ENCODE results near the gene C1QTNF5. TPM values are rescaled to one million over a fixed set of nuclear protein-coding genes. Genes with fewer than 3 reads are reported as not detected.

Gene C1QTNF5
- total RNA-seq, 2 experiments from 2014 or later, result not detected

DNA sequence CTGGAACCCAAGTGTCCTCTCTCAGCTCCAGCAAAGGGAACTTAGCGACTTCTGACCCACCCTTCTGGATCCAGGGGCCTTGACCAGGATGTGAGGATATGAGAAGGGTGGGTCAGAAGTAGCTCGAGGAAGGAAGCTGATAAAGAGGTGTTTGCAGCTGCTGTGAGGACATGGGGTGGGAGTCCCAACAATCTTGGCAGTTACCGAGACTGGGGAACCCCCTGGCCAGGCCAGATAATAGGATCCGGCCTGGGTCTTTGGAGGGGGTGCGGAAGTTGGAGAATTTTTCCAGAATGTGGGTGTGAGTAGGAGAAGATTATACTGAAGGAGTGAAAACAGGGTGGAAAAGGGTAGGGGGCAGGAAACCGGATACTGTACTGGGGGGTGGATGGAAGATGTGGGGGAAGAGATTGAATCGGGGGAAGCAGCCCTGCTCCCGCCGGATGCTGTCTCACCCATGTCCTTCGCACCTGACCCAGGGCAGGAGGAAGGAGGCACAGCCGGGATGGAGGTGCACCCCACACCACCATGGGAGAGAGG lies 20.9 kb downstream of the C1QTNF5 start:
- no peaks in the 10 kb centered on the region for H3K79me2 ChIP-seq (ENCODE audit: insufficient read depth, low read depth, low read length)
- POLR2A ChIA-PET, result no interaction called here
- BruUV-seq (replicated peaks), result no TSS peak
- peak overlapping the region; percentile 31; the same call in 1 of the 2 replicates for H3K4me2 ChIP-seq (ENCODE audit: low read length)
- no peaks in the 10 kb centered on the region for H3K36me3 ChIP-seq (ENCODE audit: insufficient read depth, low read length)
- H2AFZ ChIP-seq (ENCODE audit: low read length), result no peak overlapping the region
- no peaks in the 10 kb centered on the region for H3K9me3 ChIP-seq (ENCODE audit: low read length)
- DNase-seq (ENCODE audit: low spot score), result no peak
- H3K4me1 ChIP-seq (ENCODE audit: insufficient read depth, low read length, poor library complexity, severe bottlenecking), result peaks cover 57% of the 10 kb centered on the region
- no peak overlapping the region for H3K27ac ChIP-seq (ENCODE audit: low read depth, low read length, poor library complexity, severe bottlenecking)
- CTCF ChIA-PET (ENCODE audit: unreplicated experiment), result no interaction called here
- TF ChIP-seq, protein P1, sequence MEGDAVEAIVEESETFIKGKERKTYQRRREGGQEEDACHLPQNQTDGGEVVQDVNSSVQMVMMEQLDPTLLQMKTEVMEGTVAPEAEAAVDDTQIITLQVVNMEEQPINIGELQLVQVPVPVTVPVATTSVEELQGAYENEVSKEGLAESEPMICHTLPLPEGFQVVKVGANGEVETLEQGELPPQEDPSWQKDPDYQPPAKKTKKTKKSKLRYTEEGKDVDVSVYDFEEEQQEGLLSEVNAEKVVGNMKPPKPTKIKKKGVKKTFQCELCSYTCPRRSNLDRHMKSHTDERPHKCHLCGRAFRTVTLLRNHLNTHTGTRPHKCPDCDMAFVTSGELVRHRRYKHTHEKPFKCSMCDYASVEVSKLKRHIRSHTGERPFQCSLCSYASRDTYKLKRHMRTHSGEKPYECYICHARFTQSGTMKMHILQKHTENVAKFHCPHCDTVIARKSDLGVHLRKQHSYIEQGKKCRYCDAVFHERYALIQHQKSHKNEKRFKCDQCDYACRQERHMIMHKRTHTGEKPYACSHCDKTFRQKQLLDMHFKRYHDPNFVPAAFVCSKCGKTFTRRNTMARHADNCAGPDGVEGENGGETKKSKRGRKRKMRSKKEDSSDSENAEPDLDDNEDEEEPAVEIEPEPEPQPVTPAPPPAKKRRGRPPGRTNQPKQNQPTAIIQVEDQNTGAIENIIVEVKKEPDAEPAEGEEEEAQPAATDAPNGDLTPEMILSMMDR (conservative IDR thresholded peaks at IDR 0.05; ENCODE audit: low read length), result no peak
- no peak for TF ChIP-seq EZH2phosphoT487 (IDR thresholded peaks at IDR 0.05; ENCODE audit: borderline replicate concordance, low read depth, low read length)
- intact Hi-C loops (cut with micrococcal nuclease; ENCODE audit: unreplicated experiment), result loop anchor here (2.0 to 5.0 kb wide), 4 partner anchors 53 to 252 kb away; partner anchors contain the start of genes DPAGT1 and VPS11
- no peaks in the 10 kb centered on the region for H3K9me2 ChIP-seq (ENCODE audit: insufficient read depth, low read length)
- H3K4me3 ChIP-seq (ENCODE audit: low read depth, low read length, poor library complexity, severe bottlenecking), result no peak overlapping the region
- no peaks in the 10 kb centered on the region for H4K20me1 ChIP-seq (ENCODE audit: insufficient read depth, low read length)

DNA sequence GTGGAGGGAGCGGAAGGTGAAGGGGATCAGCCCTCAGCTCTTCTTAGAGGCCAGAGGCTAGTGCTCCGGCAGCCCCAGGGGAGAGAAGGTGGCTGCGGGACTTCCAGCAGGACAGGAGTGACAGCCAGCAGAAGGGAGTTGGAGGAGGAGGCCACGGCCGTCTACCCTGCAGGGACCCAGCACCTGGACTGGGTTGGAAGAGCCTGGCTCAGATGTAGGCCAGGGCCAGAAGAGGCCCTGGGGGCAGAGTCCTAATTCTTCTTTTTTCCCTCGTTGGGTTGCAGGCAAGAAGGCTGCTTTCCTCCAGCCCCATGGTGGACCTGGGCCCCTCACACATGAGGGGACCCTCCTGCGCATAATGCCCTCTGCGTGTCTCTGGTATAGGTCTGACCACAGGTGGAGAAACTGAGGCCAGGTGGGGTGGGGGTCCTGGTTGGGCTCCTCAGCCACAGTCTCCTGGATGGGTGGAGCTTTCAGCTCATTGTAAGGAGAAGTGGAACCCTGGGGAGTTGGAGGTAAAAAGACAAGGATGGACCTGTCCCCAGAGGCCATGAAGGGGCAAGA lies 21.5 kb downstream of the C1QTNF5 start:
- BruUV-seq (replicated peaks), result no TSS peak
- peak overlapping the region; percentile 31 for H3K4me2 ChIP-seq (ENCODE audit: low read length)
- intact Hi-C loops (cut with micrococcal nuclease; ENCODE audit: unreplicated experiment), result no loop called here
- CTCF ChIA-PET (ENCODE audit: unreplicated experiment), result no interaction called here
- no peaks in the 10 kb centered on the region for H3K79me2 ChIP-seq (ENCODE audit: insufficient read depth, low read depth, low read length)
- no peaks in the 10 kb centered on the region for H3K36me3 ChIP-seq (ENCODE audit: insufficient read depth, low read length)
- no peak for TF ChIP-seq EZH2phosphoT487 (IDR thresholded peaks at IDR 0.05; ENCODE audit: borderline replicate concordance, low read depth, low read length)
- TF ChIP-seq, protein P1 (conservative IDR thresholded peaks at IDR 0.05; ENCODE audit: low read length), result no peak
- POLR2A ChIA-PET, result interaction anchor here (1.2 kb wide), 1 partner anchor 19 kb away, joined by 3 read pairs; no protein-coding TSS in a partner anchor
- peak overlapping the region; percentile 9 for H3K27ac ChIP-seq (ENCODE audit: low read depth, low read length, poor library complexity, severe bottlenecking)
- H3K4me3 ChIP-seq (ENCODE audit: low read depth, low read length, poor library complexity, severe bottlenecking), result no peak overlapping the region
- no peak overlapping the region for H2AFZ ChIP-seq (ENCODE audit: low read length)
- H3K9me3 ChIP-seq (ENCODE audit: low read length), result no peaks in the 10 kb centered on the region
- no peaks in the 10 kb centered on the region for H3K9me2 ChIP-seq (ENCODE audit: insufficient read depth, low read length)
- H4K20me1 ChIP-seq (ENCODE audit: insufficient read depth, low read length), result no peaks in the 10 kb centered on the region
- peaks cover 58% of the 10 kb centered on the region for H3K4me1 ChIP-seq (ENCODE audit: insufficient read depth, low read length, poor library complexity, severe bottlenecking)
- DNase-seq (ENCODE audit: low spot score), result no peak
